ENCODE results near the gene MLH3. TPM values are rescaled to one million over a fixed set of nuclear protein-coding genes. Genes with fewer than 3 reads are reported as not detected.

MLH3 gene
- total RNA-seq, 1 donor from 2014 or later = 18.2 TPM

DNA sequence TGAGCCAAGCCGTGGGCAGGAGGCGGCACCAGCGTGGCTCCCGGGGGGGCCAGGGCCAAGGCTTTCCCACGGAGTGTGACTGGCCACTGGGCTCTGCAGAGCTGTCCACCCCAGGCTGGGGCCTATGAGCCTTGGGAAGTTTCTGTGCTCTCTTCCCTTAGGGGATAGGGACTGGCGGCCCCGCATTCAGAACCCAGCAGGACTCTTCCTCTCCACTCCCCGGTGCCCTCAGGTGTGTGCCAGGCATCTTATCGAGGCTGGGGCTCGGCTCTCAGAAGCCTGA, 66.3 kb downstream of the MLH3 start:
- no peak for DNase-seq
- Histone ChIP-seq H3K27me3 (ENCODE audit: low read depth) (no peaks in the 10 kb centered on the region), H3K4me1 (peaks cover 28% of the 10 kb centered on the region), H3K9me3 (replicated peaks) (no peaks in the 10 kb centered on the region), H3K36me3 (no peaks in the 10 kb centered on the region), H3K4me3 (no peak overlapping the region), H3K27ac (replicated peaks) (peak overlapping the region; percentile 65)
- TF ChIP-seq, protein P1, sequence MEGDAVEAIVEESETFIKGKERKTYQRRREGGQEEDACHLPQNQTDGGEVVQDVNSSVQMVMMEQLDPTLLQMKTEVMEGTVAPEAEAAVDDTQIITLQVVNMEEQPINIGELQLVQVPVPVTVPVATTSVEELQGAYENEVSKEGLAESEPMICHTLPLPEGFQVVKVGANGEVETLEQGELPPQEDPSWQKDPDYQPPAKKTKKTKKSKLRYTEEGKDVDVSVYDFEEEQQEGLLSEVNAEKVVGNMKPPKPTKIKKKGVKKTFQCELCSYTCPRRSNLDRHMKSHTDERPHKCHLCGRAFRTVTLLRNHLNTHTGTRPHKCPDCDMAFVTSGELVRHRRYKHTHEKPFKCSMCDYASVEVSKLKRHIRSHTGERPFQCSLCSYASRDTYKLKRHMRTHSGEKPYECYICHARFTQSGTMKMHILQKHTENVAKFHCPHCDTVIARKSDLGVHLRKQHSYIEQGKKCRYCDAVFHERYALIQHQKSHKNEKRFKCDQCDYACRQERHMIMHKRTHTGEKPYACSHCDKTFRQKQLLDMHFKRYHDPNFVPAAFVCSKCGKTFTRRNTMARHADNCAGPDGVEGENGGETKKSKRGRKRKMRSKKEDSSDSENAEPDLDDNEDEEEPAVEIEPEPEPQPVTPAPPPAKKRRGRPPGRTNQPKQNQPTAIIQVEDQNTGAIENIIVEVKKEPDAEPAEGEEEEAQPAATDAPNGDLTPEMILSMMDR (IDR thresholded peaks at IDR 0.05; ENCODE audit: borderline replicate concordance) = no peak
- intact Hi-C loops (cut with micrococcal nuclease) = no loop called here

DNA sequence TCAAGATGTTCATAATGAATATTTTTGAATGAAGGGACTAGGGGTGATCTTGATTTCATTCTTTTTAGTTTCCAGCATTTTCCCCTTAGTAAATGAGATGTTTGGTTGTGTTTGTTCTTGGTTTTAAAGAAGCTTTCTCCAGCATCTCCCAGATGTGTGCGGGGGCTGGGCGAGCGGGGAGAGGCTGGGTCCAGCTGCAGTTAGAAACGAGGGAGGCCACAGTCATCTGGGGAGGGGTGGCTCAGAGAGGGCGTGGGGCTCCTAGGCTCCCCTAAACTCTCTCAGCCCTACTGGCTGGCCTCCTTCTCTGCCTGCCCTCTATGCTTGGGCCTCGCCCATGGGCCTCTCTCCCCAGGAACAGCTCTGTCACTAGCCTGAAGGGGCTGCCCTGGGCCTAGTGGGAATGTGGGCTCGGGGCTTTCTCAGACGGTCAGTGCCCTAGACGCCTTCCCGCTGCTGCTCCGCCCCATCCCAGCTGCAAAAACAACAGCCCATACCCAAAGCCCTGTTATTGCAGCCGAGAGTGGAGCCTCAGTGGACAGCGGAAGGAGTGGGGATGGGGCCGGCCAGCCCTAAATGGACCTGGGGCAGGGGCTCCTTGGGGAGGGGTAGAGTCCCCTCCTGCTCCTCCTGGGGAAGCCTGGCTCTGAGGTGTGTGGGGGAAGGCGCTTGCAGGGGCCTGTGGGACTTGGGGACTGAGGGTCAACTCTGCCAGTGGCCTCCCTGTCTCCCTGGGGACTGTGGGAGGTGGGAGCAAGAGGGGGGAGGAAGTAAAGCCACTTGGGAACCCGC, 66.8 kb downstream of the MLH3 start:
- DNase-seq = no peak
- TF ChIP-seq, protein P1 (IDR thresholded peaks at IDR 0.05; ENCODE audit: borderline replicate concordance) = no peak
- Histone ChIP-seq H3K9me3 (replicated peaks) (no peaks in the 10 kb centered on the region), H3K36me3 (no peaks in the 10 kb centered on the region), H3K27me3 (ENCODE audit: low read depth) (no peaks in the 10 kb centered on the region), H3K4me3 (no peak overlapping the region), H3K27ac (replicated peaks) (peak overlapping the region; percentile 65), H3K4me1 (peaks cover 33% of the 10 kb centered on the region)
- intact Hi-C loops (cut with micrococcal nuclease) = no loop called here

DNA sequence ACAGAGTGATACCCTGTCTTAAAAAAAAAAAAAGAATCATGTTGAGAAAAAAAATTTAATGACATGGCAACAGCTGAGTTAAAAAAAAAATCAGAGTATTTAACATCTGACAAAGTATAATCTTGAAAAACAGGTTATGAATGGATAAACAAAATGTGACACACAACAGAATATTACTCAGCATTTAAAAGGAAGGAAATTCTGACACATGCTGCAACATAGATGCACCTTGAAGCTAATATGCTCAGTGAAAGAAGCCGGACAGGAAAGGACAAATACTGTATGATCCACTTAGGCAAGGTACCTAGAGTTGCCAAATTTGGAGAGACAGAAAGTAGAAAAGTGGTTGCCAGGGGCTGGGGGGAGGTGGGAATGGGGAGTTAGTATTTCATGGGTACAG, 67.9 kb downstream of the MLH3 start:
- TF ChIP-seq, protein P1 (IDR thresholded peaks at IDR 0.05; ENCODE audit: borderline replicate concordance) = no peak
- H3K4me1 ChIP-seq = peaks cover 36% of the 10 kb centered on the region
- no peak overlapping the region for H3K27ac ChIP-seq (replicated peaks)
- no peaks in the 10 kb centered on the region for H3K36me3 ChIP-seq
- no peak for DNase-seq
- no peaks in the 10 kb centered on the region for H3K27me3 ChIP-seq (ENCODE audit: low read depth)
- H3K4me3 ChIP-seq = no peak overlapping the region
- H3K9me3 ChIP-seq (replicated peaks) = no peaks in the 10 kb centered on the region
- intact Hi-C loops (cut with micrococcal nuclease) = no loop called here

DNA sequence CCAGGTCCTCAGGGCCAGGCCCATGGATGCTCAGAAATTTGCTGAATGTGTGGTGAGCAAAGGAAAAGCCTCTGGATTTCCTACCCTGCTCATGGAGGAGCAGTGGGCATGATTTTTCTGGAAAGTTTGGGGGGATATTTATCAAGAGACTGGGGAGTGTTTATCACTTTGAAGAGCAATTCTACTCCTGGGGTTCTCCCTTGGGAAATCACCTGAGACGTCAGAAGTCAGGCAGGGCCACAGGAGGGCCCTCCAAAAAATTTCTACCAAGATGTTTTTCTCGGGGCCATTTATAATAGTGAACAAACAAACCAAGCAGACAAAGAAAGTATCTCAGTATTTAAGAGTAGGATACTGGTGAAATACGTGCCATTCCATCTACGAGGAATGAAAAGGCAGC, 68.6 kb downstream of the MLH3 start:
- intact Hi-C loops (cut with micrococcal nuclease) = no loop called here
- DNase-seq = no peak
- Histone ChIP-seq H3K27me3 (ENCODE audit: low read depth) (no peaks in the 10 kb centered on the region), H3K4me1 (peaks cover 42% of the 10 kb centered on the region), H3K27ac (replicated peaks) (no peak overlapping the region), H3K36me3 (no peaks in the 10 kb centered on the region), H3K4me3 (no peak overlapping the region), H3K9me3 (replicated peaks) (no peaks in the 10 kb centered on the region)
- TF ChIP-seq, protein P1 (IDR thresholded peaks at IDR 0.05; ENCODE audit: borderline replicate concordance) = no peak

DNA sequence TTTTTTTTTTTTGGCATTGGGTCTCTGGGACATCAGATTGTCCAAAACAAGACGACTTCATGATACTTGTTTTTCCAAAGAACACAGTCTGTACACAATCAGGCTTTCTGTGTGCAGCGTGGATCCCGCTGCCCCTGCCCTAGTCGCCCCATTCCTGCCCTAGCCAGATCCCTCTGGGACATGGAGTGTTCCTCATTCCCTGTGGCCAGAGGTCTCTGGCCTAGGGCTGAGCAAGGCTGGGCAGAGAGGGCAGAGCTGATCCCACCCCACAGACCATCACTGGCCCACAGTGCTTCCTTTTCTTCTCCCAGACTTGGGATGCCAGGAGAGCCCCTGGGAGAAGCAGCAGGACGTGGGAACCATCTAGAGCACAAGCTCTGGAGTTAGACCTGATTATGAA, 69.4 kb downstream of the MLH3 start:
- intact Hi-C loops (cut with micrococcal nuclease) = no loop called here
- H3K36me3 ChIP-seq = no peaks in the 10 kb centered on the region
- TF ChIP-seq, protein P1 (IDR thresholded peaks at IDR 0.05; ENCODE audit: borderline replicate concordance) = no peak
- peaks cover 42% of the 10 kb centered on the region for H3K4me1 ChIP-seq
- H3K9me3 ChIP-seq (replicated peaks) = no peaks in the 10 kb centered on the region
- H3K4me3 ChIP-seq = no peak overlapping the region
- H3K27ac ChIP-seq (replicated peaks) = peak overlapping the region; percentile 43
- DNase-seq = no peak
- no peaks in the 10 kb centered on the region for H3K27me3 ChIP-seq (ENCODE audit: low read depth)
